SIG-M5 treated with dmso at 0.1 percent for 504 hours (cell line): ENCODE results near the gene BRD1.
"Not testable (repeated sequence)": the region's sequence is repeated elsewhere in the genome, so short reads cannot be mapped to it uniquely, and the experiment has no call there.

ENCODE experiments used
- DNase-seq: peaks from one replicate; lab custom pipeline; 2025; ENCODE audit not compliant: unreplicated experiment; lab: John Stamatoyannopoulos, UW

The BRD1 gene

DNA sequence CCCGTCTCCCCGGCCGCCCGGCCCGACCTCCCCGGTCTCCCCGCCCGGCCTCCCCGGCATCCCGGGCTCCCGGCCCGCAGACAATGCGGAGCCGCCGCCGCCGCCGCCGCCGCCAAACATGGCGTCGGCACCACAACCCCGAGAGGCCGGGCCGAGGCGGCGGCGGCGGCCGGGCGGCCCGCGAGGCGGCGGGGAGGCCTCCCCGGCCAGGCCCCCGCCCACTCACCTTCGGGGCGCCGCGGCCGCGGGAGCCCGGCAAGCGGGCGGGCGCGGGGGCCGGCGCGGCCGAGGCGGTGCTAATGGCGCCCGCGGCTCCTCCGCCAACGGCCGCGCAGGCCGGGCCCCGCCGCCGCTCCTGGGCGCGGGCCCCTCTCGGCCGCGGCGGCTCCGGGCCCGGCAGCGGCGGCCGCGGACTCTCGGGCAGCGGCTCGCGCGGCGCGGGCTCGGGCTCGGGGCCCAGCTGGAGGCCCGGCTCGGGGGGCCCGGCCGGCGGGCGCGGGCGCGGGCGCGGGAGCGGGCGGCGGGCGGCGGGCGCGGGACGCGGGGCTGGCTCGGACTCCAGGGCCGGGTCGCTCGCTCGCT, 311 bp downstream of the BRD1 start:
- DNase-seq, result no peak

DNA sequence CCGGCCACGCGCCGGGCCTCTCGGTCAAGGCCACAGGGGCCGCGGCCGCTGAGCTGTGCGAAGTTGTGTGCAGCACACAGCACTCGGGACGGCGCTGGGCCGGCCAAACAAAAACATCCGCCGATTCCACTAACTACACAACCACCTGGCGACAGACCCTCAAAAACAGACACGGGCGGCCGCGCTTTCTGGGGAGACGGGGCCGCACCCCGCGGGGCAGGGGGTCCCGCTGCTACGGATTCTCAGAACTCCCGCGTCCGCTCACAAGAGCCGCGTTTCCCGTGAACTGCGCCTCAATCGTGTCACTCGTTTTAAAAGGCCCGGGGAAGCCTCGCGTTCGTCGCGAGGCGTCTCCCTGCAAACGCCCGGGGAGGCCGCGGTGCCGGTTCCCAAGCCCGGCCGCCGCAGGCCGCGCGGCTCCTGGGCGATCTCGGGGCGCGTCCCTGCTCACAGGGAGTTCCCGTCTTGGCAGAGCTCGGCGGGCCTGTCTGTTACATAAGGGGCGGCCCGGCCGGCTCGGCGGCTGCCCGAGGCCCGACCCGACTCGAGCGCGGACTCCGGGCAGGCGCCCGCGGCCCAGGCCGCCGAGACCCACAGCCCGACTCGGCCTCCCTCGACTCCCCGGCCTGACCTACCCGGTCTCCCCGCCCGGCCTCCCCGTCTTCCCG, 936 bp downstream of the BRD1 start:
- DNase-seq, result no peak

DNA sequence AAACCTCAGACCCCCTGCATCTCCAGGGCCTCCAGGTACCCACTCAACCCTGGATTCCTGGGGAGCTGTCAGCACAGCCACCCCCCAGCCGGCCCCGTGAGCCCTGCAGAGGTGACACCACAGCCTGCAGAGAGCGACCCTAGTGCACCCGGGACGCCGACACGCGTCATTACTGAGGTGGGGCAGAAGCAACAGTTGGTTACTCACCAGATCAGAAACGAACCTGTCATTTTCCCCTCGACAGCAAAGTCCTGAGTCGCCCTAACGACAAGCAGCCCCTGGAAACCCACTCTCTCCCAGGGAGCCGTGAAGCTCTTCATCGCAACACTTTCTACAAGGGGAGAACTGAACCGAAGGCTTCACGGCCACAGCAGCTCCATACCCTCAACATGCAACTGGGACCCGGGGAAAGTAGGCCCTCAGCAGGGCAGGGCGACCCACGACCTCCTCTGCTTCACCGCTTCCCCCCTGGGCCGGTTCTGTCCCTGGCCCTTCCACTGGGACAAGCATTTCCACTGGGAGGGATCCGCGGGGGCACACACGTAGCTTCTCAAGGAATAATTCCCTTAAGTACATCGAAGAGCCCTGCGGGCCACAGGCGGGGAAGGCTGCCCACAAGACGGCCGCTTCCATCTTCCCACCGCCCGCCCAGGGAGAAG, 1.6 kb downstream of the BRD1 start:
- no peak for DNase-seq

DNA sequence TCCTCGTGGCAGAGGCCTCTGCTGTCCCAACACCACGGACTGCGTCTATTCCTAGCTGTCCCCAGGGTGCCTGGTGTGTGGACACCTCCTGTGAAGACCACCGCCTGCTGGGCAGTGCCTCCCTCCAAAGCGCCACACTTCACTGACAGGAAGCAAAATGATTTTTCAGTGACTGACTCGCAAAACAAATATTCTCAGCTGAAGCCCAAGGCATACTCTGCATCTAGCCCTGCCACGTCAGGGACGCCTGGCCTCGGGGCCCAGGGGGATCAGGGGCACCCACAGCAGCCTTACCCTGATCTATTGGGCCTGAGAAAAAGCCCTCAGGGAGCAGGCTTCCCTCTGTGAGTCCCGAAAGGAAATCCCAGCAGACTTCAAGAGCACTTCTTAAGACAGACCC, 2.2 kb downstream of the BRD1 start:
- DNase-seq, result no peak

DNA sequence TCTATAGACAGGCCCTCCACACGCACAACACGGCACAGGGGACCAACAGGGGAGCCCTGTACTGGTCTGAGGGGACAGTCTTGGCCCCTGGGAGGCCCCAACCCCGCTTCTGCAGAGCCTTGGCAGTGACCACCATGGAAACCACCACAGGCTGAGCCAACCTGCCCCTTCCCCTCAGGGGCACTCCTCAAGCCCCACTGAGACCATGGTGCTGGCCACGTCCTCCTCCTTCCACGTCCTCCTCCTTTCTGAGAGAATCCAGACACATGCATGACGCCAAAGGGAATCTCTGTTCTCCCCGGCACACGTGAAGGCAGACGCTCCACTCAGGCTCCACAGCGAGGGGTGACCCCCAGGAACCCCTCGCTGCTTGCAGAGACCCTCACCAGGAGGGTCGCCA, 2.7 kb downstream of the BRD1 start:
- no peak for DNase-seq

DNA sequence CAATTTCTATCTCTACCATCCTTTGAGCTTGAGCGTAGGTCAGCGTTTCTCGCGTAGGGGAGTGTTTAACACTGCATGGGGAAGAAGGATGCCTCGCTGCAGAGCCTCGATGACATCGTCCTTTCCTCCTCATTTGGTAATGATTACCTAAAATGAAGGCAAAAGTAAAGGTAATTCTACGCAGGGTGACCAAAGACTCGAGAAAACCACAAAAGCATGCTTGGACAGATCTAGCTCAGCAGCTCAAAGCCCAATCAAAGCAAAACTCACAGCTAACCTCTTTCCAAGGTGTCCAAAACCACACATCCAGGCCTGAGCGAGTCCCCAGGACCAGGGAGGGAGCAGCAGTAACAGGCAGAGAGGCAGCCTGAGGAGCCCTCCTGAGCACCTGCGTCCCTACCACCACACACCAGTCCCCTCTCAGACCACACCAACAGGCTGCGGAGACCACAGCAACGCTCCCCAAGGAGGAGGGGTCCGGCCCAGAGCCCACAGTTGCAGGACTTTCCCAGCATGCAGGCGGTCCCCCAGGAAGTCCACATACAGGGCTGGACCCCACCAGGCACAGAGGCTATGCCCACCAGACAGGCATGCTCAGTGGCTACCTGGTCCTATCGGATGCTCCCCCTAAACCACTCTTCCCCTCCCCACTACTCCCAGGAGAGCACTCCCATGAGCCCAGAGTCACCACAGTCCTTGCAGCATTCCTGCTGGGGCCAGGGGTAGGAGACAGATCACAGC, 3.3 kb downstream of the BRD1 start:
- no peak for DNase-seq

DNA sequence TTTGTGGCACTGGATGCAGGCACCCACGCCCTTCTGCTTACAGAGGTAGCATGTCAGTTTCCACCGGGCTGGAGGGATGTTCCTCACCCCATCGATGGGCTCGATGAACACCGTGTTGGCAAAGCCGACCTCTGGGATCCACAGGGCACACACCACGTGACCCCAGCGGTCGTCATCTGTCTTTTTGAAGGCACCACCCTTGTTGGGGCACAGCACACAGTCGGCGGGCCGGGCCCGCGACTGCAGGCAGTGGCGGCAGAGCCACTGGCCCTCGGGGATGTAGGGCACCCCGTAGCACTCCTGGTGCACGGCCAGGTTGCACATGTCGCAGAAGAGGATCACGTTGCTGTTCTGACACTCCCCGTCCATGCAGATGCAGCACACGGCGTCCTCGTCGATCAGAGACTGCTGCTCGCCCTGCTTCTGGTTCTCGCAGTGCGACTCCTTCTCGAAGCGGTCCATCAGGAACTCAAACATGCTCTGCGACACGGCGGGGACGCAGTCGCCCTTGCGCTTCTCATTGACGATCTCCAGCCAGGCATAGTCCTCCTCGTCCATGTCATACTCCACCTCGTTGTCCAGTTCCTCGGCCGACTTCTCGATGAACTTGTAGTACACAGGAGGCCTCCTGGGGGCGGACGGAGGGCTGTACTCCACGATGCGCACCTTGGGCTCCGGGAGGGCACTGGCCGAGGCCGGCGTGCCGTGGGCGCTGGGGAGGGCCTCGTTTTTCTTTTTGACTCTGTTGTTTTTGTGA, 4.2 kb downstream of the BRD1 start:
- DNase-seq, result no peak

DNA sequence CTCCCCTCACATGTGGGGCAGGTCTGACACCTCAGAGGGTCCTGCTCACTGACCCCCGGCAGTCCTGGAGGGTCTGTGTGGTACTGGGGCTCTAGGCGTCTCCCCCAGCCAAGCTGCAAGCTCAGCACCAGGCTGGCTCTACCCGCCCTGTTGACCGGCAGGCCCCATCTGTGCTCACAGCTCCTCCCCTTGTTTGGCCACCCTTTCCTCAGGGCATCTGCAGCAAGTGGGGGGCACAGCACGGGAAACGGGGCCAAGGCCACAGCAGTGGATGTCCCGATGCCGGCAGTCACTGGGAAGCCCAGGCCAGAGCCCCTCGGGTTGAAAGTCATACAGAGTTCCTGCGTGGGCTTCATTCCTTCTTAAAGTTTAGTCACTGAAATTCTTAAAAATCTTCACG, 5.9 kb downstream of the BRD1 start:
- not testable (repeated sequence) for DNase-seq

DNA sequence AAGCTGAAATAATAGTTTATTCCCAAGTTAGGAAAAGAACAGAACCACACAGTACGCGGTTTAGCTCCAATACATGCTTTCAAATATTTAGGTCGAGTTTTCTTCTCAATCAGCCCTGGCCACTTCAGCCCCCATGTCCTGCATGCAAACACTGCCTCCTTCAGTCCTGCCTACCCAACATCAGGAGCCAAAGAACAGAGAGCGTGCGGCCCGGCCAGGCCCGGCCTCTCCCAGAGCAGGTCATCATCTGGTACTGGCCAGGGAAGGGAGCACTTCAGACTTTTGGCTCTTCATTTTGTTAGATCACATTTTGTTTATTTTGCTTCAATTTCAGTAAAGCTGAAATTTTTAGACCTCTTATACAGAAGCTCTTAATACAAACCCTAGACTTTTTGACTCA, 6.7 kb downstream of the BRD1 start:
- DNase-seq, result no peak

DNA sequence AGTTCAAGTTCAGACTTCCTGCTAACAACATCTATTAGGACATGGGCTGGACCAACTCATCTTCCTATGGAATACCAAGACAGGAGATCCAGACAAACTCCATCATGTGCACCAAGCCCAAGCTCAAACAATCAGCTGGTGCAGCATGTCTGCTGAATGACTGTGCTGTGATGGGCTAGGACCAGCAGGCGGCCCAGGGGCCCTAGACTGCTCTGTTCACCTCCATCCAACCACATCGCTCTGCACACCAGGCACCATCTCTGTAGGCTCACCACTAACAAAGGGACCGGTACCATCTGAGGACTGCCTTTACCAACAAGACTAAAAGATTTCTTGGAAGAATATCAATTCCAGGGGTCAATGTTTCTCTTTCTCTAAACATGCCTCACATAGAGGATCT, 10.3 kb downstream of the BRD1 start:
- no peak for DNase-seq

DNA sequence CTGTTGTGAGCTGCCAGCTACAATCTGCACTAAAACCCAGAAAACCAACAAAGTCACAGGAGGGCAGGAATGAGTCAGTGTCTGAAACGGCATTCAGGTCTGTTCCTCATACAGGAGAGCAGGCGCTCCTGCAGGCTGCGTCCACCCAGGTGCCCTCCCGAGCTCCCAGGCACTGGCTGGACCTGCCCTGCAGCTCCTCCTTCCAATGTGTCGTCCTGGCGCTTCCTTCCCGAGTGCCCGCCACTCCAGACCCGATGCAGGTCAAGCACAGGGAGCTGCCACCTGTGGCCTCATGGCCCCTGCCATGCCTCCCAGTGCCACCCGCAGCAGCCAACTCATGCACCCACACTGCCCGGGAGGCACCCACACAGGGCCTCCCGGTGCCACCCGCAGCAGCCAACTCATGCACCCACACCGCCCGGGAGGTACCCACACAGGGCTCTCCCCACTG, 12.0 kb downstream of the BRD1 start:
- DNase-seq, result no peak

DNA sequence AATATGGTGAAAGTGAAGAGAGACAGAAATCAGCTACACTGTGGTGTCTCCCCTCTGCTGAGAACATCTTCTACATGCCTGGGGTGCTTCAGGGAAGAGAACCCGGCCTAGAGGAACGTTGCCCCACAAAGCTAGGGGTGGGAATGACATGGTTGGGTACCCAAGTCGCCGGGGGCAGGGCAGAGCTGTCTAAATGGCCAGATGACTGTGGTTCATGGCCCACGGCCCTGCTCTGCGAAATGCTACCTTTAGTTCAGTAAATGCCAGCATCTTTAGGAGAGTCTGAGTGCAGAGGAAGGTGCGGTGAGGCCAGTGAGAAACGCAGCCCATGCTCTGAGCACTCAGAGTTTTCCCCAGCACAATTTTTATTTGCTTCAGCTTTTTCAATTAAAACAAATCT, 12.8 kb downstream of the BRD1 start:
- DNase-seq, result no peak

DNA sequence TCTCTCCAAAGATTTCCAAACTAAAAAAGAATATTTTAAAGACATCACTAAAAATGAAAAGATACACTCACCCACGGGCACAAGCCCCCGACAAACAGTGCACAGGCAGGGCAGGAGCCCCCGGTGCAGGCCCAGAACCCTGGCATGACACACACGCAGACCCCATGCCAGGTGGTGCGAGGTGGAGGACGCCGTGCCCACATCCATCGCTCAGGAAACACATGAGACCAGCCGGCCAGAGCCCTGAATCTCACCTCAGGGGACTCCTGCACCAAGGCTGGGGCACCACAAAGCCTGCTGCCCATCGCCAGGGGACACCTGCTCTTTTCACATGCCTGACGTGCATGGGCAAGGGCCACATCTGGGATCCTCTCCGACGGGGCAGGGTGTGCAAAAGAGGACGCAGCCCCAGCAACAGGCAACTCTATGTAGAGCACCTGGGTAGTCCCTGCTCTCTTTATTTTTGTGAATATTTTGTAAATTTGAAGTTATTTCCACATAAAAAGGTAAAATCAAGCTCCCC, 13.4 kb downstream of the BRD1 start:
- no peak for DNase-seq

DNA sequence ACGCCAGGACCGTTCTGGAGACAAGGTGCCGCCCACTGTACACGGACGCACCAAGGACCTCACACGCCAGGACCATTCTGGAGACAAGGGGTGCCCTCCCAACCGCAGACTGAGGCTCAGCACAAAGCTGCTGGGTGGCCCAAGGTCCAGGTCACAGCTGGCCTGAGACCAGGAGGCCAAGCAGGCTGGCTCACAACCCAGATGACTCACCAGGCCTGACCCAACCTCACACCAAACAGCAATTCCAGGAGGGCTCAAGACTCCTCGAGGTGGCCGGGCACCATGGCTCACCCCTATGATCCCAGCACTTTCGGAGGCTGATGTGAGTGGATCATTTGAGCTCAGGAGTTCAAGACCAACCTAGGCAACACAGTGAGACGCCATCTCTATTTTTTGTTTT, 14.8 kb downstream of the BRD1 start:
- no peak for DNase-seq

DNA sequence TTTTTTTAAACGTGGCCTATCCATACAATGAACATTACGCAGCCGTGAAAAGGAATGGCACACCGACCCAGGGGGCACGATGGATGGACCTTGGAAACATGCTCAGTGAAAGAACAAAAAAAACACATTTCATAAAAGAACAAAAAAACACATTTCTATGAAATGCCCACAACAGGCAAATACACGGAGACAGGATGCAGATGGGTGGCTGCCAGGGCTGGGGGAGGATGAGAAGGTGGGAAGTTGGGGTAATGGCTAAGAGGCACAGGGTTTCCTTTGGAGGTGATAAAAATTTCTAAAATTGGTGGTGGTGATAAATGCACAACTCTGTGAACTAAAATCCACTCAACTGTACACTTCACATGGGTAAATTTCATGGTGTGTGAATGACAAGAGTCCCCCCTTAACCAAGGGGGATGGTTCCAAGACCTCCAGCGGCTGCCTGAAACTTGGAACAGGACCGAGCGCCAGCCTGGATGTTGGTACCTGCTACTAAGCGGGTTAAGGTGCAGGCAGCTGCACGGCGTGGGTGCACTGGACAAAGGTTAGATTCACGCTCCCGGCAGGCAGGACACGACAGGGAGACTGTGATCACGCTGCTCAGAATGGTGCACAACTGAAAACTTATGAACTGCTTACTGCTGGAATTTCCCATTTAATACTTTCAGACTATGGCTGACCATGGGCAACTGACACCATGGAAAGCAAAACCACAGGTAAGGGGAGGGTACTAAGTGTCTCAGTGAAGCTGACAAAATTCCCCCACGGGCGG, 16.5 kb downstream of the BRD1 start:
- DNase-seq, result no peak

DNA sequence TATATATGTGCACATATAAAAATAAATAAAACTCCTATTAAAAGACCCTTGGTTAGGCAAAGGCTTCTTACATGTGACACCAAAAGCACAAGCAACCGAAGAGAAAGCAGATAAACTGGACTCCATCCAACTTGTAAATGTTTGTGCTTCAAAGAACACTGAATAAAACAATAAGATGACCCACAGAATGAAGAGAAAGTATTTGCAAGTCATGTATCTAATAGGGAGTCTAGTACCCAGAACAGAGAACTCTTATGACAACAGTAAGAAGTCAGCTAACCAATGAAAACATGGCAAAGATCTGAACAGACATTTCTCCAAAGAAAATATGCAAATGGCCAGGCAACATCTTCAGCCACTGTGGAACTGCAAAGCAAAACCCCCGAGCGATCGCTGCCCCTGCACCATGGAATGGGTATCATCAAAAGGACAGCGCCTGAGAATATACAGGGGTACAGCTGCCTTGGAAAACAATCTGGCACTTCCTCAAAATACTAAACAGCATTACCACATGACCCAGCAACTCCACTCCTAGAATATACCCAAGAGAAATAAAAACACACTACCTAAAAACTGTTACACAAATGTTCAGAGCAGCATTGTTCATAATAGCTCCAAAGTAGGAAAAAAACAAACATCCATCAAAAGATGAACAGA, 17.2 kb downstream of the BRD1 start:
- DNase-seq, result no peak

DNA sequence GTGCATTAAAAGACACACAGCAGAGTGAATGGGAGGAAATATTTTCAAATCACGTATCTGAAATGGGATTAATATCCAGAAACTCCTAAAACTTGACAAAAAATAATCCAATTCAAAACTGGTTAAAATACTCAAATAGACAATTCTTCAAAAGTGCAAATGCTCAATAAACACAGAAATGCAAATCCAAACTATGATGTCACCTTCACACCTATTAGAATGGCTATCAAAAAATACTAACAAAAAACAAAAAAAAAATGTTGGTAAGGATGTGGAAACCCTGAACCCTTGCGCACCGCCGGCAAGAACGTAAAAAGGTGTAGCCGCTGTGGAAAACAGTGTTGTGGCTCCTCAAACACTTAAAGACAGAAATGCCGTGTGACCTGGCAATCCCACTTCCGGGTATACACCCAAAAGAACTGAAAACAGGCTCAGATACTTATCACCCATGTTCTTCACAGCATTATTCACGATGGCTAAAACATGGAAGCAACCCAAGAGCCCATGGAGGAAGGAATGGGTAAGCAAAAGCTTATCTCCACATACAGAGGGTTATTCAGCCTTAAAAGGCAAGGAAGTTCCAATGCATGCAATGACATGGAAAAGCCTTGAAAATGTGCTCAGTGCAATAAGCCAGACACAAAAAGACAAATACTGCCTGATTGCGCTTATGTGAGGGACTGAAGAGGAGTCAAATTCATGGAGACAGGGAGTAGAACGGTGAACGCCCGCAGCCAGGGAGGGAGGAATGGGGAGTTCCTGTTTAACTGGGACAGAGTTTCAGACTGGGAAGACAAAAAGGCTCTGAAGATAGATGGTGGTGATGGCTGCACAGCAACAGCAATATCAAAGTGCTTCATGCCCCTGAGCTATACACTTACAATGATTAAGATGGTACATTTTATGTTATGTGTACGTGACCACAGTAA, 19.6 kb downstream of the BRD1 start:
- DNase-seq, result no peak

DNA sequence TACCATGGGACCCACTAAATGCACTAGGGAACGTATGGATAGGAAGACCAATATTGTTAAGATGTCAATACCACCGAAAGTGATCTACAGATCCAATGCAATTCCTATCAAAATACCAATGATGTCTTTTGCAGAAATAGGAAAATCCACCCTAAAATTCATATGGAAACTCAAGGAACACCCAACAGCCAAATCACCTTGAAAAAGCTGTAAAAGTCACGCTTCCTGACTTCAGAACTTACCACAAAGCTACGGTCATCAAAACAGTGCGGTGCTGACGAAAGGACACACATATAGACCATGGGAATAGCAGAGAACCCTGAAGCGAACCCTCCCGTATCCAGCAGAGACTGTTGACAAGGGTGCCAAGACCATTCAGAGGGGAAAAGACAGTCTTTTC, 20.5 kb downstream of the BRD1 start:
- no peak for DNase-seq
